CD4-positive, alpha-beta T cell treated with Interferon alpha-2 for 1 hour (primary cell): Measurements from ENCODE around the gene TAF3.
"Not testable (repeated sequence)": the region's sequence is repeated elsewhere in the genome, so short reads cannot be mapped to it uniquely, and the experiment has no call there.

Experiments used
- DNase-seq, 2 donors: peaks; one replicate each; pipeline ENCODE4 v3.0.0-alpha.2; 2020 to 2022

TAF3 gene

DNA sequence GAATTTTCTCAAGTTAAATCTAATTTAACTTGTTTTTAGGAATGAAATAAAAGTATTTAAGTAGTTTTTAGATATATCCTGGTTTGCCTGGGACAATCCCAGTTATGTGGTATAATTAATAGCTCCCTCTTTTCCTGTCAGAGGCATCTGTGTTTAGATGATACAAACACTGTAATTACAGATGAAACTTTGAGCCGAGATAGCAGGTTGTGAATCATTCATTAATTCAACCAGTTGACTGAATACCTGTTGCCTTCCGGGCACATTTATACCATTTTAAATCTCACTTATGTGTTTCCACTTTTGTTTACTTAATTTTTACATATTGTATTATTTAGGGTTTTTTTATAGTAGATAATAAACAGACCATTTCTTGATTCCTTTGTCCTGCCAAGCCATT lies 154.1 kb downstream of the TAF3 start:
- no peak for DNase-seq

- no peak for DNase-seq
Measured at GRCh38 chr10:7980196-7980595, 161.9 kb downstream of the TAF3 start.

GRCh38 chr10:7982727-7983126 lies 164.4 kb downstream of the TAF3 start:
- no peak for DNase-seq

- no peak for DNase-seq
Measured at GRCh38 chr10:7984325-7984724, 166.0 kb downstream of the TAF3 start.

DNA sequence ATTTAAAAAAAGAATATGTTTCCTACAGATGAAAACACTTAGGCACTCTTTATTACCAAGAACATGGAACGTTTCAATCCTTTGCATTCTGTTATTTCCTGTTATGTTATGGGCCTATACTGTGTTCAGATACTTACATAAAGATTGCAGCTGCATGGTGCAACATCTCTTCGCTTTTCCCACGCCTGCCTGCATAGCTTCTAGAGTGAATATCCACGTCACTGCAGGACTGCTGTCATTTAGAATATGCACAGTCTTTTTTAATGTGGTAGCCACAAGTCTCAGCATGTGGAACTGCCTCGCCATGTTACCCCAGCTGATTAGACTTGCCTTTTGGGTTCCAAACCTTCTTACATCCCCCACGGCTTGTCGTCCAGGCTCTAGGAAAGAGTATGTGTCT lies 166.6 kb downstream of the TAF3 start:
- DNase-seq, result no peak

DNA sequence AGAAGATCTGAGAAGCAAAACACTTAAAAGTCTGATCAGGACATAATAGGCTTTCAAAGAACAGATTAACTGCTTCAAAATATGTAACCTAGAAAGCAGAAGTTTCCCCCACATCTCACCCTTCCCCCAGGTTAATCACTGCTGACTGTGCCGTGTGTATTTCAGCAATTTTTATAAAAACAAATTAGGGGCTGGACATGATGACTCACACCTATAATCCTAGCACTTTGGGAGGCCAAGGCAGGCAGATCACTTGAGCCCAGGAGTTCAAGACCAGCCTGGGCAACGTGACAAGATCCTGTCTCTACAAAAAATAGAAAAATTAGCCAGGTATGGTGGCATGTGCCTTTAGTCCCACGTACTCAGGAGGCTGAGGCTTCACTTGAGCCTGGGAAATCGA lies 168.5 kb downstream of the TAF3 start:
- DNase-seq, result no peak

- DNase-seq, result no peak
Measured at GRCh38 chr10:7988989-7989388, 170.7 kb downstream of the TAF3 start.

DNA sequence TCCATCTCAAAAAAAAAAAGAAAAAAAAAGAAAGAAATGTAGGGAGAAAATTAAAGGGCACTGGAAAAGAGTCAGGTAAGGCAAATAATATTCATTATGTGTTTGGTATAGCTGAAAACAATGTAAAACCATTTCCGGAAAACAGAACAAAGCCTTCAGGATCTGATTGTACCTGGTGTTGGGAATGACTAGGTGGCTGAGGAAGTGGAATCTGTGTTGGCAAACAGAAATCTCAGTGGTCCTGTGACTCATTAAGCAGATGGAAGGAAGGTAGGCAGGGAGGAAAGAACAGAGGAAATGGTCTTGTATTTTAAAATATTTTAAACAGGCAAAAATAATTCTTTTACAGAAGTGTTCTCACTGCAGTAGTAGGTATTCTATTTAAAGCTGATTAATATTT lies 180.5 kb downstream of the TAF3 start:
- no peak for DNase-seq

- DNase-seq, result no peak
Measured at GRCh38 chr10:8004469-8005000, 186.2 kb downstream of the TAF3 start.

DNA sequence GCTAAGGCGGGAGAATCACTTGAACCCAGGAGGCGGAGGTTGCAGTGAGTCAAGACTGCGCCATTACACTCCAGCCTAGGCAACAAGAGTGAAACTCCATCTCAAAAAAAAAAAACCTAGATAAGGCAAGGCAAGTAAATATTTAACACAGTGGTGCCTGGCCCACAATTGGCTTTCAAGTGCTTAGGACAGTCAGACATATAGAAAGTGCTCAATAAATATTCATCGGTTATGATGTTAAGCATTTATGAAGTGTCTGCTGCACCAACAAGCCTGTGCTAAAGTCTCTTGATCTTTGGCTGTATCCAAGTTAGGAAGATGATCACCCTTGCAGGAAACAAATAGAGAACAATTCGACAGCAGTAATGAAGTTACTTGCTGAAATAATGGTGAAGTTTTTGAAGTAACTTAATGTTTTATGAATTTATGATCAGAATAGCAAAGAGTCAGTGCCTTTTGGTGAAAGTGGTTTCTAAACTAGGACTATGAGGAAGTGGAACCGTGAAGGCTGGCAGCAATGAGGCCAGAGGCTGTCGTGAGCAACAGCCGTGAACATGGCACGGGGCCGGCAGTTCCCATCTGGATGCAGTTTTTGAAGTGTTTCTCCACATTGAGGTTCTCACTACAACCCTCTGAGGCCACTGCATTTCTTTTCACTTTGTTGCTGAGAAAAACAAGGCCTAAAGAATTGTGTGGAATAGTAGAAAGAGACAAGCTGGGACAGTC lies 188.1 kb downstream of the TAF3 start:
- DNase-seq, result no peak

DNA sequence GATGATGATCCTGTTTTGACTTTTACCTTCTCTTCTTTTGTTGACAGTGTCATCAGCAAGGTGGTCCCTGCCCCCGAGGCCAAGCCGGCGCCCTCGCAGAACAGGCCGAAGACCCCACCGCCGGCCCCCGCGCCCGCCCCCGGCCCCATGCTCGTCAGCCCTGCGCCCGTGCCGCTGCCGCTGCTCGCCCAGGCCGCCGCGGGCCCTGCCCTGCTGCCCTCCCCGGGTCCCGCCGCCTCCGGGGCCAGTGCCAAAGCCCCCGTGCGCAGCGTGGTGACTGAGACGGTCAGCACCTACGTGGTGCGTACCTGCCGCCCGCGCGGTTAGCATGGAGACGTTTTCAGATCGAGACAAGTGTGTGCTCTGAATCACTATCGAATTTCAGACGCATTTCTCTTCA lies 190.7 kb downstream of the TAF3 start:
- DNase-seq, result no peak

GRCh38 chr10:8013006-8013405 lies 194.7 kb downstream of the TAF3 start:
- no peak for DNase-seq

- DNase-seq, result no peak
Measured at GRCh38 chr10:8013619-8014018, 195.3 kb downstream of the TAF3 start.

- no peak for DNase-seq
Measured at GRCh38 chr10:8014649-8015048, 196.3 kb downstream of the TAF3 start.

GRCh38 chr10:8017277-8017676 lies 199.0 kb downstream of the TAF3 start:
- no peak for DNase-seq

DNA sequence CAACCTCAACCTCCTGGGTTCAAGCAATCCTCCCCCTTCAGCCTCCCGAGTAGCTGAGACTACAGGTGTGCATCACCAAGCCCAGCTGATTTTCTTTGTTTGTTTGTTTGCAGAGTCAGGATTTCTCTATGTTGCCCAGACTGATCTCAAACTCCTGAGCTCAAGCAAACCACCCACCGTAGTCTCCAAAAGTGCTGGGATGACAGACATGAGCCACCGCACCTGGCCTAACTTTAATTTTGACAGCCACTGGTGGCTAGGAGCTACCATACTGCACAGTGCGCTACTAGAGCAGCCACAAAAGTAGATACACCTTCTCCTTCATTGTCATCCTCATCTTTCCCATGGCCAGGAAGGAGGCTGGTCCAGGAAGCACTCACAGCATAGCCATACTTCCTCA lies 205.0 kb downstream of the TAF3 start:
- DNase-seq, result no peak

- DNase-seq, result no peak
Measured at GRCh38 chr10:8023851-8024250, 205.5 kb downstream of the TAF3 start.

GRCh38 chr10:8026349-8027259 lies 208.3 kb downstream of the TAF3 start:
- DNase-seq, result no peak

GRCh38 chr10:8031211-8031610 lies 212.9 kb downstream of the TAF3 start:
- not testable (repeated sequence) for DNase-seq

DNA sequence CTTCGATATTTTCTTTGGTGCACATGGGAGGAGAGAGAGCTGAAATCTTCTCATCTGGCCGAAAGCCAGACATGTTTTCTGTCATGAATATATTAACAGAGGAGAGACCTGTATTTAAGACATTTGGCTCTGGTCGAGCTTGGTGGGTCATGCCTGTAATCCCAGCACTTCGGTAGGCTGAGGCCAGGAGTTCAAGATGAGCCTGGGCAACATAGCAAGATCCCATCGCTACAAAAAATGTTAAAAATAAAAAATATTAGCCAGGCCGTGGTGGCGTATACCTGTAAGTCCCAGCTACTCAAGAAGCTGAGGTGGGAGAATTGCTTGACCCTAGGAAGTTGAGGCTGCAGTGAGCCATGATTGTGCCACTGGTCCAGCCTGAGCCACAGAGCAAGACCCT lies 214.3 kb downstream of the TAF3 start:
- no peak for DNase-seq

GRCh38 chr10:8033812-8034465 lies 215.6 kb downstream of the TAF3 start:
- peak in 1 of 2 donors; percentile 1 for DNase-seq

- DNase-seq, result peak in 1 of 2 donors; percentile 12
Measured at GRCh38 chr10:8034466-8035005, 216.2 kb downstream of the TAF3 start.

DNA sequence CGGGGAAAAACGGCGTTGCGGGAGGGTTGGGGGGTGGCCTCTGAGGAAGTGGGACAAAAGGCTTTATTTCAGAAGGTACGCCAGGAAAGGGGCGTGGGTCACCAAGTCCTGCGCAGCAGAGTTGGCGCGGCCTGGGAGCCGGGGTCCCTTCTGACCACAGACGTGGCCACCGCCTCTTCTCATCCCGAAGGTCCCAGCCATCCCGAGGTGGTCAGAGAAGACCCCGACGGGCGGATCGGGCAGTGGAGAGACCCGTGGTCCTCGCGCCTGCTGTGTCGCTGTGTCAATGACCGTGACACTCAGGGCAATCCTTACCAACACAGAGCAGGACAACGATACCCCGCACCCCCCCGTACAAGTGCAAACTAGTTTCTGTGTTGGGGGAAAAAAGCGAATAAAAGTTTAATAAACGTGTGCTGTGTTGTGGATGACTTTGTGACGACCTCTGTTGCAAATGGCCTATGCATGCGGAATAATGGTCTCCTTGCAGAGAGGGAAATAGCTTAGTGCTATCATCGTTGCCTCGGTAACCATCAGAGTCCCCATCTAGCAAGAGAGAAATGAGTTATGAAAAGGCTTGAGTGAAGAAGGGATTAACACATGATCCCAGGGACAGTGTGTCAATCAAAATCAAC lies 216.8 kb downstream of the TAF3 start:
- peak in 1 of 2 donors; percentile 14 for DNase-seq
